Fibroblast of lung (primary cell): ENCODE measurements around the gene RBM4B.

Experiments used
- CTCF ChIP-seq, 2 donors: IDR thresholded peaks in 1 of 2; conservative IDR thresholded peaks in 1 of 2; 1 replicate in 1 of 2; 2 replicates in 1 of 2; pipeline ENCODE4 v1.5.1; 2011 to 2012; ENCODE audit warnings: low read length in 2 of 2, control low read depth in 1 of 2, inconsistent platforms in 1 of 2, low read depth in 1 of 2, mild to moderate bottlenecking in 1 of 2
- EZH2 ChIP-seq: IDR thresholded peaks from 2 replicates; pipeline ENCODE4 v1.5.1; 2012; ENCODE audit warnings: low read length, control low read depth, mild to moderate bottlenecking; ENCODE audit errors: missing control alignments

- TF ChIP-seq CTCF (conservative IDR thresholded peaks at IDR 0.05 in 1 of 2, IDR thresholded peaks at IDR 0.05 in 1 of 2; ENCODE audit: low read depth in 1 of 2, low read length in 2 of 2) (no peak), EZH2 (no peak)
Measured at GRCh38 chr11:66687831-66688281, 10.2 kb upstream of the RBM4B start.
